BJ (cell line): ENCODE results near the gene WBP1. TPM values are rescaled to one million over a fixed set of nuclear protein-coding genes. Genes with fewer than 3 reads are reported as not detected.
"Not testable (repeated sequence)": the region's sequence is repeated elsewhere in the genome, so short reads cannot be mapped to it uniquely, and the experiment has no call there.

ENCODE experiments used
- CTCF ChIA-PET: fragments of 350-600 bp; formaldehyde crosslinking; extraction: SDS; loops from one replicate; lab custom pipeline; 2021; ENCODE audit warnings: antibody characterized with exemption, inconsistent platforms; lab: Yijun Ruan, JAX
- POLR2A ChIA-PET: fragments of 300-600 bp; sonication (Branson Sonifier 250); formaldehyde crosslinking; extraction: SDS; loops from one replicate; lab custom pipeline; 2021; ENCODE audit warnings: antibody characterized with exemption; lab: Charles Lee
- DNase-seq: peaks from one replicate; pipeline ENCODE4 v3.0.0-alpha.2; 2011; ENCODE audit warnings: low read depth
- H3K27me3 ChIP-seq: 2 replicates; pipeline ENCODE4 v1.6.0; 2011; ENCODE audit warnings: low read length; ENCODE audit not compliant: control insufficient read depth, insufficient read depth
- H3K36me3 ChIP-seq: 2 replicates; pipeline ENCODE4 v1.5.1; 2011; ENCODE audit warnings: low read length; ENCODE audit not compliant: control insufficient read depth, insufficient read depth
- H3K4me3 ChIP-seq: 2 replicates; pipeline ENCODE4 v1.5.1; 2011; ENCODE audit warnings: low read depth, mild to moderate bottlenecking, control low read depth, low read length
- CTCF ChIP-seq: IDR thresholded peaks from 2 replicates; pipeline ENCODE4 v1.5.1; 2011; ENCODE audit warnings: low read depth, mild to moderate bottlenecking, control low read depth, inconsistent platforms, low read length, moderate library complexity; ENCODE audit not compliant: insufficient read depth
- polyA plus RNA-seq: library from polyadenylated mRNA; depleted of rRNA; stranded (reverse); fragments of >200 nt; gene quantifications from 2 replicates; pipeline ENCODE4 v1.2.3, GENCODE V29; 2011

Gene WBP1
- polyA plus RNA-seq, 1 experiment, result 92.0 TPM

GRCh38 chr2:74454654-74455511 lies 3.4 kb upstream of the WBP1 start, which contains the start of gene INO80B:
INO80B (plus strand) TSS chr2:74455087; CDS start chr2:74455117, 30 bp downstream.
- ChIA-PET POLR2A (interaction anchor here (0.5 to 0.7 kb wide), 2 partner anchors 18 to 24 kb away, joined by 3 read pairs; partner anchors contain the start of gene MRPL53), CTCF (interaction anchor here (0.8 to 4.2 kb wide), 7 partner anchors 12 to 256 kb away, joined by 3 to 13 read pairs (median 3); partner anchors contain the start of genes CCDC142 and TTC31)
- TF ChIP-seq CTCF, result no peak
- peak within 1 kb of the TSS; percentile 68 for H3K4me3 ChIP-seq
- DNase-seq, result peak; percentile 87
- H3K27me3 ChIP-seq, result no peaks in the 10 kb centered on the region
- no peaks in the 10 kb centered on the region for H3K36me3 ChIP-seq

GRCh38 chr2:74457129-74457548 lies 1.1 kb upstream of the WBP1 start:
- Histone ChIP-seq H3K36me3 (peaks cover 11% of the 10 kb centered on the region), H3K4me3 (peak overlapping the region; percentile 56), H3K27me3 (no peaks in the 10 kb centered on the region)
- TF ChIP-seq CTCF, result no peak
- ChIA-PET POLR2A (no interaction called here), CTCF (interaction anchor here (0.9 to 2.3 kb wide), 3 partner anchors 26 to 122 kb away, joined by 3 to 11 read pairs (median 4); partner anchors contain the start of genes CCDC142 and TTC31)
- DNase-seq, result no peak

GRCh38 chr2:74457549-74458131 lies 598 bp upstream of the WBP1 start:
- no peak for DNase-seq
- ChIA-PET POLR2A (no interaction called here), CTCF (interaction anchor here (1.2 to 2.3 kb wide), 3 partner anchors 10 to 122 kb away, joined by 4 to 11 read pairs (median 4); partner anchors contain the start of genes CCDC142 and TTC31)
- TF ChIP-seq CTCF, result no peak
- H3K36me3 ChIP-seq, result peaks cover 14% of the 10 kb centered on the region
- no peaks in the 10 kb centered on the region for H3K27me3 ChIP-seq
- H3K4me3 ChIP-seq, result peak overlapping the region; percentile 56

GRCh38 chr2:74458938-74459363 lies 713 bp downstream of the WBP1 start:
- DNase-seq, result no peak
- ChIA-PET POLR2A (interaction anchor here (0.6 kb wide), 1 partner anchor 19 kb away, joined by 5 read pairs; no protein-coding TSS in a partner anchor), CTCF (interaction anchor here (1.3 to 2.3 kb wide), 2 partner anchors 8 to 124 kb away, joined by 4 to 11 read pairs; no protein-coding TSS in a partner anchor)
- peaks cover 15% of the 10 kb centered on the region for H3K36me3 ChIP-seq
- H3K4me3 ChIP-seq, result peak overlapping the region; percentile 86
- TF ChIP-seq CTCF, result no peak
- no peaks in the 10 kb centered on the region for H3K27me3 ChIP-seq

- H3K27me3 ChIP-seq, DNase-seq, POLR2A ChIA-PET, CTCF ChIA-PET, H3K4me3 ChIP-seq: not testable (repeated sequence)
- peaks cover 15% of the 10 kb centered on the region for H3K36me3 ChIP-seq
Observed at GRCh38 chr2:74459503-74460118, 1.4 kb downstream of the WBP1 start.

- DNase-seq, POLR2A ChIA-PET, H3K27me3 ChIP-seq, H3K4me3 ChIP-seq: not testable (repeated sequence)
- CTCF ChIA-PET, result interaction anchor here (1.2 kb wide), 1 partner anchor 127 kb away, joined by 3 read pairs; no protein-coding TSS in a partner anchor
- H3K36me3 ChIP-seq, result peaks cover 15% of the 10 kb centered on the region
Observed at GRCh38 chr2:74460187-74460586, 1.9 kb downstream of the WBP1 start.
